Heart right ventricle (tissue), 16 donors: ENCODE results near the gene TPM2. TPM values are rescaled to one million over a fixed set of nuclear protein-coding genes. Genes with fewer than 3 reads are reported as not detected.

Experiments
- ATAC-seq, 8 donors: fragments of 200-7000 bp; cut with Tn5 transposase; one replicate each; pipeline ENCODE4 v1.9.1; 2020; ENCODE audit warnings: mild to moderate bottlenecking in 8 of 8, moderate library complexity in 8 of 8, moderate number of reproducible peaks in 1 of 8
- DNase-seq, 2 donors: peaks; one replicate each; pipeline ENCODE4 v3.0.0-alpha.2; 2020
- H3K27ac ChIP-seq, 10 donors: fragments of 200-600 bp; sonication (generic) in 2 of 10; one replicate each; pipeline versions ENCODE4 v1.5.0 to v1.8.0; 2020 to 2022; ENCODE audit warnings: mild to moderate bottlenecking in 3 of 10
- H3K27me3 ChIP-seq, 7 donors: fragments of 200-600 bp; one replicate each; pipeline ENCODE4 v1.8.0; 2021 to 2022; ENCODE audit warnings: mild to moderate bottlenecking in 2 of 7
- H3K36me3 ChIP-seq, 9 donors: fragments of 200-600 bp; sonication (generic) in 1 of 9; one replicate each; pipeline versions ENCODE4 v1.5.0 to v1.8.0; 2020 to 2022; ENCODE audit warnings: mild to moderate bottlenecking in 2 of 9
- H3K4me1 ChIP-seq, 9 donors: fragments of 200-600 bp; sonication (generic) in 1 of 9; one replicate each; pipeline versions ENCODE4 v1.5.0 to v1.8.0; 2020 to 2022; ENCODE audit warnings: mild to moderate bottlenecking in 4 of 9
- H3K4me3 ChIP-seq, 10 donors: fragments of 200-600 bp; sonication (generic) in 2 of 10; one replicate each; pipeline versions ENCODE4 v1.5.0 to v1.8.0; 2020 to 2022; ENCODE audit warnings: mild to moderate bottlenecking in 7 of 10, moderate library complexity in 2 of 10
- H3K9me3 ChIP-seq, 11 donors: fragments of 200-600 bp in 10 of 11; sonication (generic) in 2 of 11; one replicate each; pipeline versions ENCODE4 v1.5.0 to v1.8.0; 2013 to 2022; ENCODE audit warnings: mild to moderate bottlenecking in 2 of 11, control low read depth in 1 of 11, moderate library complexity in 1 of 11
- WGBS, 2 donors: extraction: QIAGEN DNeasy Blood & Tissue Kit; methylation state at CpG; one replicate each; pipeline ENCODE4 v1.1.7; 2013; ENCODE audit warnings: inconsistent platforms in 1 of 2; 5-methylcytosine and 5-hydroxymethylcytosine counted together
- intact Hi-C, 10 donors: fragments of 100-400 bp; cut with DNase I; formaldehyde crosslinking; loops; one replicate each; pipeline versions ENCODE4 v1.11.1 to v1.14.2; 2022
- polyA plus RNA-seq, 2 donors: library from polyadenylated mRNA; stranded (reverse); fragments of 200-250 nt; gene quantifications; one replicate each; pipeline ENCODE4 v1.2.3, GENCODE V29; 2013
- total RNA-seq, 10 donors: library from RNA; stranded (reverse); fragmentation: NEBNext Ultra II Directional in 3 of 10; extraction: Animal tissue kit (Norgen Biotek cat#: 25700) in 3 of 10; gene quantifications; one replicate each; pipeline versions ENCODE4 v1.2.1 to v1.2.4, GENCODE V29; 2021 to 2023
- TF ChIP-seq, protein P1 (sequence below), 9 donors: fragments of 200-600 bp; sonication (generic) in 2 of 9; IDR thresholded peaks; one replicate each; pipeline versions ENCODE4 v1.5.0 to v1.8.0; 2021 to 2022; ENCODE audit warnings: antibody characterized with exemption in 9 of 9, mild to moderate bottlenecking in 5 of 9, moderate library complexity in 1 of 9
- donor health status: Arrhythmogenic right ventricular cardiomyopathy.
- donor health status: ischemic (EF 13 %, LVEDD 7.1; RV severe dilation, severe dysfunction).
- donor health status: healthy with polysubstance abuse.
- donor health status: DM: no; HTN: yes; CAD: no.
- donor health status: DM: no; HTN: no; CAD: no.
- donor health status: ischemic (EF 25% LVEDD 6.9; RV normal size, moderate dysfunction).
- donor health status: ischemic (EF 25% LVEDD 5.7; RV mildly dilated, moderate dysfunction).
- donor health status: healthy.
- donor health status: DM: yes; HTN: yes; CAD: no.
- donor health status: Ischemic cardiomyopathy.
- donor health status: ischemic (EF 35%, LVEDD 5.7; RV mildly dilated, moderate dysfunction).
- donor health status: nonischemic (EF 11% LVEDD 7.7; RV severe dilation, severe dysfunction).
- donor health status: DM: yes; HTN: yes; CAD: no.
- donor health status: PGD.
- donor health status: ischemic (EF 29% LVEDD 5.4; RV normal size, mild dysfunction).
- donor health status: nonischemic (EF 23%, LVEDD 6.1; RV moderate dilation, normal function).

Gene TPM2
- total and polyA plus RNA-seq, 12 donors = 548 to 1,940 (median 784) TPM

DNA sequence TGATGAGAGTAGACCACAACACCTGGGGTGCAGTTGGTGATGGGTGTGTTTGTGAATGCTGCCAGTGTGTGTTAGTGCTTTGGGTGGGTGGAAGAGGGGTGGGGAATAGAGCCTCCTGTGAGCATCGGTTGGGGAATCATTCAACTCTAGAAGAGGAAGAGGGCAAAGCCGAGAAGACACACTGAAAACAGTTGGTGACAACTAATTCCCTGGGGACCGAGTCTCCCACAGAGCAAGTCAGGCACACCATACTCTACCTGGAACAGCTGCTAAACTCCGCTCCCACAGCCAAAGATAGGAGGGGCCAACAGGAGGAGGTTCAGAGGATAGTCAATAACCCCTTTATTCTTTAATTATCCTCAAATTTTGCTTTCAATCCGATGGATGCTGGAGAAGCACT is 23.2 kb downstream of the TPM2 start:
- 92% methylated on average over 5 of the region's 5 CpGs for WGBS, 2 donors
- peaks cover 0 to 33% (median 18%) of the 10 kb centered on the region in 9 donors for H3K4me1 ChIP-seq
- no peak for ATAC-seq
- peaks cover 0 to 11% (median 0%) of the 10 kb centered on the region in 9 donors for H3K36me3 ChIP-seq
- H3K27me3 ChIP-seq = no peaks in the 10 kb centered on the region
- no peaks in the 10 kb centered on the region for H3K9me3 ChIP-seq
- no peak overlapping the region for H3K27ac ChIP-seq
- TF ChIP-seq, protein P1, sequence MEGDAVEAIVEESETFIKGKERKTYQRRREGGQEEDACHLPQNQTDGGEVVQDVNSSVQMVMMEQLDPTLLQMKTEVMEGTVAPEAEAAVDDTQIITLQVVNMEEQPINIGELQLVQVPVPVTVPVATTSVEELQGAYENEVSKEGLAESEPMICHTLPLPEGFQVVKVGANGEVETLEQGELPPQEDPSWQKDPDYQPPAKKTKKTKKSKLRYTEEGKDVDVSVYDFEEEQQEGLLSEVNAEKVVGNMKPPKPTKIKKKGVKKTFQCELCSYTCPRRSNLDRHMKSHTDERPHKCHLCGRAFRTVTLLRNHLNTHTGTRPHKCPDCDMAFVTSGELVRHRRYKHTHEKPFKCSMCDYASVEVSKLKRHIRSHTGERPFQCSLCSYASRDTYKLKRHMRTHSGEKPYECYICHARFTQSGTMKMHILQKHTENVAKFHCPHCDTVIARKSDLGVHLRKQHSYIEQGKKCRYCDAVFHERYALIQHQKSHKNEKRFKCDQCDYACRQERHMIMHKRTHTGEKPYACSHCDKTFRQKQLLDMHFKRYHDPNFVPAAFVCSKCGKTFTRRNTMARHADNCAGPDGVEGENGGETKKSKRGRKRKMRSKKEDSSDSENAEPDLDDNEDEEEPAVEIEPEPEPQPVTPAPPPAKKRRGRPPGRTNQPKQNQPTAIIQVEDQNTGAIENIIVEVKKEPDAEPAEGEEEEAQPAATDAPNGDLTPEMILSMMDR (IDR thresholded peaks at IDR 0.05) = no peak
- no peak overlapping the region for H3K4me3 ChIP-seq
- no peak for DNase-seq
- intact Hi-C loops = loop anchor here in 2 of 10 donors (10.0 kb wide), 1 partner anchor 58 kb away; no protein-coding TSS in a partner anchor

DNA sequence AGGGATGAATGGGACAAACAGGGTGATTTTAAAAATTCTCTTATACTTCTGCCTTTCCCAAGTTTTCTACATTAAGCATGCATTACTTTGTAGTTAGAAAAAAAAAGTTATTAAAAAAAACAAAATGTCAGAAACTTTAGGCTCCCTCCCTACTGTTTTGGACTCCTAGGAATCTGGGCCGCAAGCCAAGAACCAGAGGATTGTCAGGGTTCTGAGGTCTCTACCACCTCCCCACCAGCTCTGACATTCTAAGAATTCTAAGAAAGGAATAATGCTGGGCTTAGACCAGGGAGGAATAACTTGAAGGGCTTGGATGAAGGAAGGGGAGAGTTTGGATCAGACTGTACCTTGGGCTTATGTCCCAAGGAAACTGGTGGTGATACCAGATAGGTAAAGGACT is 23.7 kb downstream of the TPM2 start:
- Histone ChIP-seq H3K36me3 (peaks cover 0 to 16% (median 0%) of the 10 kb centered on the region in 9 donors), H3K27ac (no peak overlapping the region), H3K9me3 (no peaks in the 10 kb centered on the region), H3K27me3 (no peaks in the 10 kb centered on the region), H3K4me3 (no peak overlapping the region), H3K4me1 (peaks cover 0 to 38% (median 22%) of the 10 kb centered on the region in 9 donors)
- DNase-seq (no peak), ATAC-seq (no peak)
- 70 to 71% methylated on average over 1 of the region's 1 CpG for WGBS, 2 donors
- intact Hi-C loops = loop anchor here in 2 of 10 donors (10.0 kb wide), 1 partner anchor 59 kb away; no protein-coding TSS in a partner anchor
- TF ChIP-seq, protein P1 (IDR thresholded peaks at IDR 0.05) = no peak

DNA sequence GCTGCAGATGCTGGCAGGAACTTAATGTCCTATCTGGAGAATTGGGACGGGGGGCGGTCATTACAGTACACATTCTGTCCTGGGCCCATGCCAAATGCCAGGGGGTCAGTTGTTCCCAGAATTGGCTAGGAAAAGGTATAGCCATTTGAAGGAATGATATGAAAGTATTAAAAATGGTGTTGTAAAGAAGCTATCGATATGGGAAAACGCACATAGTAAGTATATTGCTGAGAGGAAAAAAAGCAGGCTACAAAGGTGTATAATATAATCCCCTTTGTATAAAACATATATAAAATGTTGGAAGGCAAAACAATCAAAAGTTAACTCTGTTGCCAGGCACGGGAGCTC is 24.3 kb downstream of the TPM2 start:
- Histone ChIP-seq H3K36me3 (peaks cover 0 to 22% (median 5%) of the 10 kb centered on the region in 9 donors), H3K9me3 (no peaks in the 10 kb centered on the region), H3K4me1 (peaks cover 0 to 43% (median 28%) of the 10 kb centered on the region in 9 donors), H3K4me3 (peak overlapping the region in 9 of 10 donors; percentile 36 to 67 (median 58)), H3K27ac (peak overlapping the region in 8 of 10 donors; percentile 31 to 78 (median 61)), H3K27me3 (no peaks in the 10 kb centered on the region)
- intact Hi-C loops = loop anchor here in 3 of 10 donors (2.0 to 10.0 kb wide), 2 partner anchors 21 to 59 kb away; no protein-coding TSS in a partner anchor
- TF ChIP-seq, protein P1 (IDR thresholded peaks at IDR 0.05) = no peak
- ATAC-seq (no peak), DNase-seq (no peak)
- WGBS, 2 donors = 32 to 34% methylated on average over 5 of the region's 5 CpGs

DNA sequence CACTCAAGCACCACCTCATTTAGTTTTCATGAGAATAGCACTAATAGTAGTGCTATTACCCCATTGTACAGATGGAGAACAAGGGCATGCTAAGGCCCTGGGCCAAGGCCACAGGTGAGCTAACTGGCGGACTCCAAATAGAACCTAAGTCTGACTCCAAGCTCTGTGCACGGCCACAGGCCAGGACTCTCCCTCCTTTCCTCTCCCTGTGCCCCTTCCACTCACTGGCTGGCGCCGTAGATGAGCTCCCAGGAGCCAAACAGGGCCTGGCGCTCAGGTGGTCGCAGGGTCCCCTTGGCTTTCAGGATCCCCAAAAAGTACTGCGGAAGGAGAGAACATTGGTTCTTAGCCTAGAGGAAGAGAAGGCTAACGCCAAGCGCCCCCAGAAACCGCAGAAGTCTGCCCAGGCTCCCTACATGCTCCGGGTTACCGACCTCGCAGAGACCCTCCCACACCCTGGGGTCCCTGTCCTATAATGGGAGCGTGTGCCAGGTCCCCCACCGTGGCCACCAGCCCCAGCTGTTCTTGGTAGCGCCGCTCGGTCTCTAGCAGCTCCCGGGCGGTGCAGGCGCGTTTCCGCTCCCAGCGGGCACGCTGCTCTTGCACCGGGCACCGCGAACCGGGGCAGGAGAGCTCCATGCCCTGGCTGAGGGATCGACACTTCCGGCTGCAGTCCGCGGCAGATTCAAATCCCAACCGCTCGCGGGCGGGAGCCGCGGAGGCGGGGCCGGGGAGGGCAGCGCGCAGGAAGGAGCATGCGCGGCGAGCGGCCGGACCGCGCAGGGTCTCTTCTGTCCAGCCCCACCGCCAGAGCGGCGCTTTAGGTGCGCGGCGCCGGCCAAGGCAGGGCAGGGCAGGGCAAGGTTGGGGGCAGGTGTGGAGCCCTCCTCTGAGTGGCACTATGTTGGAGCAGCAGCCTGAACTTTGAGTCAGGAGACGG is 24.9 kb downstream of the TPM2 start, which contains the start of gene ARHGEF39:
TSS of gene ARHGEF39 (minus strand) at position 665 of the 940 bp plus-strand sequence. CDS start at position 639, 26 bp downstream.
- ATAC-seq = peak; percentile 79 to 88 (median 85)
- H3K27ac ChIP-seq = peak within 1 kb of the TSS in 9 of 10 donors; percentile 31 to 78 (median 61)
- H3K4me3 ChIP-seq = peak within 1 kb of the TSS in 9 of 10 donors; percentile 36 to 67 (median 58)
- H3K36me3 ChIP-seq = peaks cover 0 to 28% (median 9%) of the 10 kb centered on the region in 9 donors
- intact Hi-C loops = loop anchor here in 6 of 10 donors (2.0 to 10.0 kb wide), 4 partner anchors 22 to 62 kb away; no protein-coding TSS in a partner anchor
- DNase-seq = peak; percentile 76 to 84
- H3K27me3 ChIP-seq = no peaks in the 10 kb centered on the region
- peaks cover 0 to 50% (median 34%) of the 10 kb centered on the region in 9 donors for H3K4me1 ChIP-seq
- TF ChIP-seq, protein P1 (IDR thresholded peaks at IDR 0.05) = peak in 4 of 9 donors; percentile 12 to 44 (median 39)
- H3K9me3 ChIP-seq = no peaks in the 10 kb centered on the region
- WGBS, 2 donors = 7 to 8% methylated on average over 58 of the region's 58 CpGs
